Stimulated activated CD4-positive, alpha-beta T cell treated with anti-CD3 and anti-CD28 coated beads, Interleukin-4, amount 100 ng/mL, for 4 hours (primary cell): ENCODE results near the gene SPAG16.

Source experiments
- DNase-seq, 2 experiments: peaks; one replicate each; pipeline ENCODE4 v3.0.0-alpha.2; 2020

Gene SPAG16

GRCh38 chr2:214103276-214104001 lies 819.2 kb downstream of the SPAG16 start:
- no peak for DNase-seq

- no peak for DNase-seq
These were observed 820.0 kb downstream of the SPAG16 start for GRCh38 chr2:214104219-214104618.

GRCh38 chr2:214104967-214105366 lies 820.7 kb downstream of the SPAG16 start:
- DNase-seq = no peak

GRCh38 chr2:214107726-214108125 lies 823.5 kb downstream of the SPAG16 start:
- no peak for DNase-seq

GRCh38 chr2:214108598-214108997 lies 824.3 kb downstream of the SPAG16 start:
- no peak for DNase-seq

- DNase-seq = no peak
These were observed 832.8 kb downstream of the SPAG16 start for GRCh38 chr2:214117054-214117453.

- DNase-seq = no peak
These were observed 841.9 kb downstream of the SPAG16 start for GRCh38 chr2:214126135-214126534.

GRCh38 chr2:214127170-214127569 lies 842.9 kb downstream of the SPAG16 start:
- no peak for DNase-seq

GRCh38 chr2:214127571-214127970 lies 843.3 kb downstream of the SPAG16 start:
- DNase-seq = no peak

- no peak for DNase-seq
These were observed 843.8 kb downstream of the SPAG16 start for GRCh38 chr2:214128040-214128439.

GRCh38 chr2:214130114-214130513 lies 845.9 kb downstream of the SPAG16 start:
- no peak for DNase-seq

- DNase-seq = no peak
These were observed 851.7 kb downstream of the SPAG16 start for GRCh38 chr2:214135966-214136365.

- no peak for DNase-seq
These were observed 854.5 kb downstream of the SPAG16 start for GRCh38 chr2:214138779-214139178.

GRCh38 chr2:214139630-214140284 lies 855.5 kb downstream of the SPAG16 start:
- no peak for DNase-seq

GRCh38 chr2:214156971-214157370 lies 872.7 kb downstream of the SPAG16 start:
- DNase-seq = no peak

GRCh38 chr2:214158851-214159250 lies 874.6 kb downstream of the SPAG16 start:
- DNase-seq = no peak

GRCh38 chr2:214169281-214169680 lies 885.0 kb downstream of the SPAG16 start:
- DNase-seq = no peak

GRCh38 chr2:214169736-214170135 lies 885.5 kb downstream of the SPAG16 start:
- DNase-seq = no peak

GRCh38 chr2:214174563-214174962 lies 890.3 kb downstream of the SPAG16 start:
- DNase-seq = no peak

- no peak for DNase-seq
These were observed 895.8 kb downstream of the SPAG16 start for GRCh38 chr2:214180071-214180470.

GRCh38 chr2:214180686-214181085 lies 896.4 kb downstream of the SPAG16 start:
- no peak for DNase-seq

GRCh38 chr2:214184461-214184860 lies 900.2 kb downstream of the SPAG16 start:
- no peak for DNase-seq

GRCh38 chr2:214185546-214185945 lies 901.3 kb downstream of the SPAG16 start:
- no peak for DNase-seq

GRCh38 chr2:214192711-214193110 lies 908.4 kb downstream of the SPAG16 start:
- no peak for DNase-seq

GRCh38 chr2:214193943-214194342 lies 909.7 kb downstream of the SPAG16 start:
- no peak for DNase-seq
